IPS-18c (cell line): ENCODE data around the gene SOCS3.

Experiments used
- H3K4me3 ChIP-seq: 2 replicates; pipeline ENCODE4 v1.7.0; 2013; ENCODE audit warnings: low read depth, mild to moderate bottlenecking, low read length, moderate library complexity; ENCODE audit not compliant: insufficient read depth
- H3K9me3 ChIP-seq: one replicate; pipeline ENCODE4 v1.6.1; 2013; ENCODE audit warnings: mild to moderate bottlenecking, low read length, moderate library complexity; ENCODE audit not compliant: control insufficient read depth, insufficient read depth

Gene SOCS3

GRCh38 chr17:78359997-78360370 lies at the start of gene SOCS3:
SOCS3 (minus strand) TSS chr17:78360077; CDS start chr17:78359095, 982 bp downstream.
- Histone ChIP-seq H3K9me3 (peaks cover 2% of the 10 kb centered on the region), H3K4me3 (peak within 1 kb of the TSS; percentile 80)

- H3K4me3 ChIP-seq = no peak overlapping the region
- H3K9me3 ChIP-seq = peaks cover 3% of the 10 kb centered on the region
Measured at GRCh38 chr17:78409191-78409928, 49.5 kb upstream of the SOCS3 start.

- peaks cover 3% of the 10 kb centered on the region for H3K9me3 ChIP-seq
- H3K4me3 ChIP-seq = no peak overlapping the region
Measured at GRCh38 chr17:78408476-78409050, 48.7 kb upstream of the SOCS3 start.

- peaks cover 3% of the 10 kb centered on the region for H3K9me3 ChIP-seq
- no peak overlapping the region for H3K4me3 ChIP-seq
Measured at GRCh38 chr17:78407387-78408000, 47.6 kb upstream of the SOCS3 start.

- H3K4me3 ChIP-seq = no peak overlapping the region
- H3K9me3 ChIP-seq = peaks cover 3% of the 10 kb centered on the region
Measured at GRCh38 chr17:78406920-78407319, 47.0 kb upstream of the SOCS3 start.

GRCh38 chr17:78406396-78406795 lies 46.5 kb upstream of the SOCS3 start:
- H3K4me3 ChIP-seq = no peak overlapping the region
- peaks cover 3% of the 10 kb centered on the region for H3K9me3 ChIP-seq

- Histone ChIP-seq H3K4me3 (no peak overlapping the region; the same call in 1 of the 2 replicates), H3K9me3 (peaks cover 2% of the 10 kb centered on the region)
Measured at GRCh38 chr17:78403822-78404221, 43.9 kb upstream of the SOCS3 start.

- no peak overlapping the region for H3K4me3 ChIP-seq
- H3K9me3 ChIP-seq = no peaks in the 10 kb centered on the region
Measured at GRCh38 chr17:78401891-78402290, 42.0 kb upstream of the SOCS3 start.

GRCh38 chr17:78401246-78401645 lies 41.4 kb upstream of the SOCS3 start:
- Histone ChIP-seq H3K4me3 (no peak overlapping the region), H3K9me3 (no peaks in the 10 kb centered on the region)

GRCh38 chr17:78400581-78401240 lies 40.8 kb upstream of the SOCS3 start:
- Histone ChIP-seq H3K9me3 (no peaks in the 10 kb centered on the region), H3K4me3 (no peak overlapping the region)

GRCh38 chr17:78399693-78400144 lies 39.8 kb upstream of the SOCS3 start:
- Histone ChIP-seq H3K4me3 (no peak overlapping the region), H3K9me3 (no peaks in the 10 kb centered on the region)

- no peak overlapping the region for H3K4me3 ChIP-seq
Measured at GRCh38 chr17:78399028-78399692, 39.3 kb upstream of the SOCS3 start.

GRCh38 chr17:78398390-78398789 lies 38.5 kb upstream of the SOCS3 start:
- Histone ChIP-seq H3K9me3 (no peaks in the 10 kb centered on the region), H3K4me3 (no peak overlapping the region)

More at GRCh38 chr17:78399028-78399692, 39.3 kb upstream of the SOCS3 start:
- no peaks in the 10 kb centered on the region for H3K9me3 ChIP-seq

GRCh38 chr17:78397681-78398101 lies 37.8 kb upstream of the SOCS3 start:
- H3K4me3 ChIP-seq = no peak overlapping the region
- no peaks in the 10 kb centered on the region for H3K9me3 ChIP-seq

- Histone ChIP-seq H3K4me3 (no peak overlapping the region), H3K9me3 (no peaks in the 10 kb centered on the region)
Measured at GRCh38 chr17:78396441-78397337, 36.8 kb upstream of the SOCS3 start.

GRCh38 chr17:78395155-78395554 lies 35.3 kb upstream of the SOCS3 start:
- H3K9me3 ChIP-seq = no peaks in the 10 kb centered on the region
- H3K4me3 ChIP-seq = no peak overlapping the region
